ENCODE data around the gene CNPY1.

DNA sequence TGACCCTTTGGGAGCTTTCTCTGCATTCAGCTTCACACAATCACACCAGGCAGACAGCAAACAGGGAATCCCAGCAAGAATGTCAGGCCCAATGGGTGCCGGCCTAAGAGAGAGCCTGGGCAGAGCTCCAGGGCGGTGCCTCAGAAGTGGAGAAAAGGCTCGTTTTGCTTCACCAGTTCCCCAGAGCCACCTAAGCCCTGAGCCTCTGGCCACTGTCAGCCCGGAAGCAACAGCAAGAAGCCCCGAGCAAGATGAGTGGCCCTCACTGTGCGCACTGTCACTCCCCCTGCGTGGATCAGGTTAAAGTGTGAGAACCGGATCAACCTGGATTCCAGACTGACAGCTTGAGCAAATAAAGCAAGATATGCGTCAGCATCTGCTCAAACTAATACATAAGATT lies 14.7 kb downstream of the CNPY1 start:
- TF ChIP-seq TBP (IDR thresholded peaks at IDR 0.05; ENCODE audit: low read depth, low read length) = no peak
- TF ChIP-seq YY1 (IDR thresholded peaks at IDR 0.05; ENCODE audit: low read depth, low read length) = no peak
- TF ChIP-seq SIN3A (conservative IDR thresholded peaks at IDR 0.05 in 1 of 2, IDR thresholded peaks at IDR 0.05 in 1 of 2; ENCODE audit: low read depth in 1 of 2, low read length in 2 of 2) = no peak
- TF ChIP-seq BRCA1 (IDR thresholded peaks at IDR 0.05; ENCODE audit: low read depth, low read length) = no peak
- no peak for TF ChIP-seq POLR2A (IDR thresholded peaks at IDR 0.05; ENCODE audit: control extremely low read depth in 1 of 2, low read depth in 2 of 2, low read length in 2 of 2)

All from H1 (cell line).